Renal cortical epithelial cell (primary cell): Measurements from ENCODE around the gene ADGRB2. TPM values are rescaled to one million over a fixed set of nuclear protein-coding genes. Genes with fewer than 3 reads are reported as not detected.

Source experiments
- DNase-seq: peaks from one replicate; pipeline ENCODE4 v3.0.0-alpha.2; 2011; ENCODE audit warnings: low read depth
- total RNA-seq: library from RNA; depleted of rRNA; stranded (reverse); fragments of >200 nt; gene quantifications from 2 replicates; pipeline ENCODE4 v1.2.3, GENCODE V29; 2014

Gene ADGRB2
- total RNA-seq = 0.69 and 8.0 TPM in 2 replicates

DNA sequence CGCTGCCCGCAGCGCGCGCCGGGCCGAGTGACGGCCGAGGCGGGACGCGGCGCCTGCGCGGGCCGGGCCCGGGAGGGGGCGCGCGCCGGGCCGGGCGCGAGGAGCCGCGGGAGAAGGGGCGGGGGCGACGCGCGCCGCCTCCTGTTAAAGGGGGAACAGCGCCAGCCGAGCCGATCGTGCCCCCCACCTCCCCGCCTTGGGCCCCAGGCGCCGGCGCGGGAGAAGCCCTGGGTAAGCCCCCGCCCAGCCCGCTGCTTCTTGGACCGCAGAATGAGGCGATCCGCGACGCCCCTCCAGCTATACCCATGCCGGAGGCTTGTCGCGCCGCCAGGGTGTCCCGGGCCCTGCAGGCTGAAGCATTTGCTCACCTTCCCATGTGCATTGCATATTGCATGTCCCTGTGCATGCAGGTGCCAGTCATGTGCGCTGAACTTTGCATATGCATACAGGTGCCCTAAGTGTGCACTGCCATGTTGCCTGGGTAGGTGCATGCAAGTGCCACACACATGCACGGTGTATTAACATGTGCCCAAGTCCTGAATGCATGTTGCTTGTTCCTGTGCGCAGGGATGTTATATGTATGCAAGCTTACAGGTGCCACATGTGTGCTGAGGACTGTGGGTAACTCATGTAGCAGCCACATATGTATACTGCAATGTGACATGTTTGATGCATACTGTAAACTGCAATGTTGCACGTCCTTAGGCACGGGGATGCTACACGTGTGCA, at the start of gene ADGRB2:
Gene ADGRB2 (minus strand): TSS at position 29 of the 729 bp plus-strand sequence. CDS start 7,119 bp downstream, outside the sequence.
- DNase-seq = no peak

DNA sequence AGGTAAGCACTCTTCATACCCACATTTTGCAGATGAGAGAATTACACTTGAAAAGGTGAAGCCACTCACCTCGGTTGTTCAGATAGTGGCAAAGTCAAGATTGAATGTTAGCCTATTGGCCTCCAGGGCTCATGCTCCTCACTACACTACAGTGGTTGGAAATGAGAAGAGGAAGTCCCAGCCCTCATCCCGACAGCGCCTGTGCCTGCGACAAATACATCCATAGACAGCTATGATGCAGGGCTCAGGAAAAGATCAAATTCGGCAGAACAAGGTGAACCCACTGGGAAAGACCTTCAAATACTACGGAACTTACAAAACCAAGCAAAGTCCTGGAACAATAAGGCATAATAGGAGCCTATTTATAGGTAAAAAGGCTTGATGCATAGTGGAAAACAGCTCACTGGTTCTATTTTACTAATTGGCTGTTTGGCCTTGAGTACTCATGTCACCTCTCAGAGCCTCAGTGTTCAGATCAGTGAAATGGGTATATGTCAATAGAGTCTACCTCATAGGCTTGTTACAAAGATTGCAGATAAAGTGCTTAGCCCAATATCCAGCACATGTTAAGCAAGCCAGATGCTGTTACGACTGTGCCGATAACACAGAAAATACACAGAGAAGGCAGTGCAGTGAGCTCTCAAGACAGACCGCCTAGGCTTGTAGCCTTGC, 48.2 kb upstream of the ADGRB2 start:
- DNase-seq = no peak

DNA sequence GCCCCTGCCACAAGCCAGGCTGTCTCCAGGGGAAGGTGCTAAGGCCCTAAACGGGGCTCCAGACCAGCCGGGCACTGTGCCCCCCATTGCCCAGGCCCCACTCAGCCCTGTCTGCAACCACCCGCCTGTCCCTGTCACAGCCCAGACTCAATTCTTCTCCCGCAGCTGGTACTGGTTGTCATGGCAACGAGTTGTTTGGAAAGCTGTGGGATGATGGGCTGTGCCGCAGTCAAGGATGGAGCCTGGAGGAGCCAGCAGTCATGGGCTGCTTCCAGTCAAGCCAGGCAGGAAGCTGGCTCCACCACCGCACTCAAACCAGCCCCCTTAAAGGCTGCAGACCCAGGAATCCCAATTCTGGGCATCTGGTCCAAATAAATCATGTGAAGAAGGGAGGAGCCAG, 47.5 kb upstream of the ADGRB2 start:
- peak; percentile 29 for DNase-seq

GRCh38 chr1:31809698-31810097, 45.6 kb upstream of the ADGRB2 start:
- no peak for DNase-seq

DNA sequence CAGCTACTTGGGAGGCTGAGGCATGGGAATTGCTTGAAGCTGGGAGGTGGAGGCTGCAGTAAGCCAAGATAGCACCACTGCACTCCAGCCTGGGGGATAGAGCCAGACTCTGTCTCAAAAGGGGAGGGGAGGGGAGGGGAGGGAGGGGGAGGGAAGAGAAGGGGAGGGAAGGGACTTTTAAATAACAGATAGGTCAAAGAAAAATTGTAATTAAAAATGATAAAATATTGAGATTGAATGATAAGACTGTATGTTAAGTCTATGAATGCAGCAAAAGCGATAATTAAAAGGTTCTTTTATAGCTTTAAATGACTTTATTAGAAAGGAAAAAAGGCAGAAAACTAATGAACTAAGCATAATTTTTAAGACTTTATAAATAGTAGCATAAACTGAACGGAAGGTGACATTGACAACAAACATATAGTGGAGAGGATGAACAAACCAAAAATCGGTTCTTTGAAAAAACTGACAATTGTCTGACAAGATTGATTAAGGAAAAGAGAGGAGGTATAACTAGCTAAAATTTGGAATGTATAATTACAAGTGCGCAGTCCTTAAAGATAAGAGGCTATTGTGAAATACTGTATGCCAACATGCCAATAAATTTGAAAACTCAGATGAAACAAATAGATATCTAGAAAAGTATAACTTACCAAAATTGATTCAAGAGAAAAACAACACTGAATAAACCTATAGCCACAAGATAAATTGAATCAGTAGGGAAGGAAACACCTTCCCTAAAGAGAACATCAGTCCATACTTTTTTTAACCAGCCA, 43.3 kb upstream of the ADGRB2 start:
- no peak for DNase-seq

- no peak for DNase-seq
Measured at GRCh38 chr1:31805318-31805717, 41.2 kb upstream of the ADGRB2 start.

GRCh38 chr1:31804098-31804497, 40.0 kb upstream of the ADGRB2 start:
- no peak for DNase-seq

GRCh38 chr1:31803610-31804009, 39.5 kb upstream of the ADGRB2 start:
- DNase-seq = no peak

DNA sequence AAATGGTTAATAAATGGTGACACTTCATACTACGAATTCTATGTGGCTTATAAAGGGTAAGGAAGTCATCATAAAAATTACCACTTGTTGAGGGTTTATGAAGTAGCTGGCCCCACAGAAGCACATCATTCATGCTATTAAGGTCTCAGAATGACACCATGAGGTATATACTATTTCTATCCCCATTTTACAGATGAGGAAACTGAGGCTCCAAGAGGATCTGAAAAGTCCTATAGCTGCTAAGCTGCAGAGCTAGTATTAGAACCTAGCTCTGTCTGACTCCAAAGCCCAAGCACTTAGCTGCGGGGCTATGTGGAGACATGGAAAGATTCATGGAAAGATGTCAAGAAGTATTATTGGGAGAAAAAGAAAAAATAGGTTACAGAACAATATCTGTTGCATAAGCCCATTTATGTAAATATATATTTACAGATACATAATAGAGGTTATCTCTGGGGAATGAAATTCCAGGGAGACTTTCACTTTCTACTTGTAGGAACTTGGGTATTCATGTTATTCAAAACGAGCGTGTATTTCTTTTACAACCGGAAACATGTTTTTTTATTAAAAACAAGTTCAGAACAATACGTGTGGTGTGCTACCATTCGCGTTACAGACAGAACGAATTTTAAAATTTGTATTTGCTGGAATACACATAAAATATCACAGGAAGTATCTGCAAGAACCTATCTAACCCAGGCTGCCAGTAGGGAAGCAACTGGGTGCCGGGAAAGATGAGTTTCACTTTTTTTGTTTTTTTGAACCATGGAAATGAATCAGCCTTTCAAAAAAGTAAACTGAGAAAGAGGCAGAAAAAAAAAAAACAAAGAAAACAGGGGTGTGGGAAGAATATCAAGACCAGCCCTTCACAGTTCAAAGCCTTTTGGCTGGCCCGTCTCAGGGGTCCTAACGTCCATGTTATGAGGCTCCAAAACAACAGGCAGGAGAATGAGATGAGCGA, 38.3 kb upstream of the ADGRB2 start:
- DNase-seq = no peak

GRCh38 chr1:31801458-31801857, 37.3 kb upstream of the ADGRB2 start:
- no peak for DNase-seq

- DNase-seq = no peak
Measured at GRCh38 chr1:31800674-31800967, 36.5 kb upstream of the ADGRB2 start.

DNA sequence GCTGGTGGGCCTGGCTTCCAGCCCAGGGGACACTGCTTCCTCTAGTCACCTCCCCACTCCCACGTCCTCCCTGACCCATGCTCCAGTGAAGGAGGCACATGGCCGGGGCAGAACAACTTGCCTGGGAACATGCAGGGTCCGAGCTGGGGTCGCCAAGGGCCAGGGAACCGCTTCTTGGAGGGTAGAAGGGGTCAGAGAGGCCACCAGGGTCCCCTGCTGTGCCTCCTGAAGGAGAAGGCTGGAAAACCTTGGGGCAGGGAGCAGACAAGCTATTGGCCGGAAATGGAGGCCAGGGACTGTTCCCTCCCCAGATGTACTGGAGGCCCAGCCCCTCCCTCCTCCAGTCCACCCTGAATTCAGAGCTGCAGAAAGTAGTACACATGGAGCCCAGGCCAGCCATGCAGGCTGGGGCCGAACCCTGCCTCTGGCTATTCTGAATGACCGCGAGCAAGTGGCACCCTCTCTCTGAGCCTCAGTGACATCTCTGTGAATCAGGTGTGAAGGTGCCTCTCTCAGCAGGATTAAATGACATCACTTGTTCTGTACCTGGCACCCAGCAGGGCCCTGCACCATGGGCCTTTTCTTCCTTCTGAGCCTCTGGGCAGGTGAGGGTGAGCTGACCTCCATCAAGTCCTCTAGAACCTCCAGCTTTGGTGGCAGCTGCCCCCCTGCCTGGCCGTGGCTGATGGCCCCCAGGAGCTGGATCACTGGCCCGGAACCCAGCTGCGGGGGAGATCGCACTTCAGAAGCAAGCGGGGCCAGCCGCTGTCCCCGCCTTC, 35.9 kb upstream of the ADGRB2 start:
- no peak for DNase-seq

- DNase-seq = no peak
Measured at GRCh38 chr1:31799196-31799894, 35.2 kb upstream of the ADGRB2 start.

- peak; percentile 96 for DNase-seq
Measured at GRCh38 chr1:31798433-31799195, 34.5 kb upstream of the ADGRB2 start.

DNA sequence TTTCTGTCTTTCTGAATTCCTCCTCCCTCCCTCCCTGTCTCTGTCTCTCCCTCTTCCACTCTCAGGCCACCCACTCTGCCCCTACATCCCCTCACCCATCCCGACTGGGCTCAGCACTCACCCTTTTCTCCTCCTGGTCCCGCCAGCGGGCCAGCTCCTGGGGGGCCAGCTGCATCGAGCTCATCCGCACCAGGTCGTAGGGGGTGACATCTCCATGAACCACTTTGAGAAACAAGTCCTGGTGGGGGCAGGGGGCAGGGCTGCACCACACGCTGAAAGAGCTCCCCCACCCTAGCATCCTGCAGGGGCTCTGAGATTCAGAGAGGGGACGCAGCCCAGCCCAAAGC, 33.9 kb upstream of the ADGRB2 start:
- no peak for DNase-seq

DNA sequence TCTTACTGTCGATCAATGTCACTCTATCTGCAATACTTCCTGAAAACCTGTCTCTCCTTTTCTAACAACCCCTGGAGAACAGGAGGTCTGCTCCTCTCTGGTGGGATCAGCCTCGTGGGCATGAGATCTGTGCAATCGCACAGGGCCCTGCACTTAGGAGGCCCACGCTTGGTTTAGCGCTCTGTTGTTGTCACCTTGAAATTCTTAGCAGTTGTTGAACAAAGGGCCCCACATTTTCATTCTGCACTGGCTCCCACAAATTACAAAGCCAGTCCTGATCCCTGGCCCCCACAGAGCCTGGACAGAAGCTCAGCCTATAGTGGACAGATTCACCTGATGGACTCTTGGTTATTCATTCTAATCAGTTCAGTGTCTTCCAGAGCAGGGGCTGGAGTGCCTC, 33.1 kb upstream of the ADGRB2 start:
- no peak for DNase-seq

DNA sequence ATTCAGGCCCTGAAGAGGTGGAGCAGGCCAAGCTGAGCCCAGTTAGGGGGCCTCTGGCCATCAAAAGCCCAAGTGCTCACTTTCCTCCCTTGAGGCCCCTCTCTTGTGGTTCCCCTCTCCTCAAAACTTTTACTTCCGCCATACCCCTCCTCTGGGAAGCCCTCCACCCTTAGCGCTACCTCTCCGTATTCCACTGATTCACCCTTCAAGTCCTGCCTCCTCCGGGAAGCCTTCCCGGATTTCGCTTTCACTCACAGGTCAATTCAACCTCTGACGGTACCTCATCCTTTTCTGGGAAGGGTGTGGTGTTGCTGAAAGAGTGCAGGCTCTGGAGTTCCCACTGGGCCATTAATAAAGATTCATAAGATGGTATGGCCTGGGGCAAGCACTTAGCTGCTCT, 32.6 kb upstream of the ADGRB2 start:
- no peak for DNase-seq

GRCh38 chr1:31795801-31796621, 31.9 kb upstream of the ADGRB2 start:
- peak; percentile 42 for DNase-seq
